ENCODE data around the gene ARFGAP2.
"Not testable (repeated sequence)": the region's sequence is repeated elsewhere in the genome, so short reads cannot be mapped to it uniquely, and the experiment has no call there.

The ARFGAP2 gene

DNA sequence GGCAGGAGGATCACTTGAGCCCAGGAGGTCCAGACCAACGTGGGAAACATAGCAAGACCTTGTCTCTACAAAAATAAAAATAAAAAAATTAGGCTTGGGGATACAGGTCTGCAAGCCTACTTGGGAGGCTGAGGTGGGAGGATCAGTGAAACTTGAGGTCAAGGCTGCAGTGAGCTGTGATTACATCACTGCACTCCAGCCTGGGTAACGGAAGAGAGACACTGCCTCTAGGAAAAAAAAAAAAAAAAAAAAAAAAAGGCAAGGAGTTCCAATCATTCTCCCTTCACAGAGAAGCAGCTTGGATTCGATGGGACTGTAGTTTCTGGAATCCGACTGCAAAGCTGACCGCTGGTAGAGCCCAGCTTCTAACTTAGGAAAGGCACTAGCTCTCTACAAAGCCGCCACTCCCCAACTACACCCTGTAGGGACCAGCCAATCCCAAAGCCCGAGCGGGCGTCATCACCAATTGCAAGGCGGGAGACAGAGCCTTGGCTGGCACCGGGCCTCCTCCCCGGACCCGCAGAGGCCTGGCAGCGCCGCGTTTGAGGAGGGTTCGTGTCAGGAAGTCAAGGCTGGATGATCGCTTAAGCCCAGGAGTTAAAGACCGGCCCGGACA, 37.4 kb upstream of the ARFGAP2 start:
- DNase-seq (ENCODE audit: low read depth, low spot score) = peak; percentile 85
- TF ChIP-seq, protein P1, sequence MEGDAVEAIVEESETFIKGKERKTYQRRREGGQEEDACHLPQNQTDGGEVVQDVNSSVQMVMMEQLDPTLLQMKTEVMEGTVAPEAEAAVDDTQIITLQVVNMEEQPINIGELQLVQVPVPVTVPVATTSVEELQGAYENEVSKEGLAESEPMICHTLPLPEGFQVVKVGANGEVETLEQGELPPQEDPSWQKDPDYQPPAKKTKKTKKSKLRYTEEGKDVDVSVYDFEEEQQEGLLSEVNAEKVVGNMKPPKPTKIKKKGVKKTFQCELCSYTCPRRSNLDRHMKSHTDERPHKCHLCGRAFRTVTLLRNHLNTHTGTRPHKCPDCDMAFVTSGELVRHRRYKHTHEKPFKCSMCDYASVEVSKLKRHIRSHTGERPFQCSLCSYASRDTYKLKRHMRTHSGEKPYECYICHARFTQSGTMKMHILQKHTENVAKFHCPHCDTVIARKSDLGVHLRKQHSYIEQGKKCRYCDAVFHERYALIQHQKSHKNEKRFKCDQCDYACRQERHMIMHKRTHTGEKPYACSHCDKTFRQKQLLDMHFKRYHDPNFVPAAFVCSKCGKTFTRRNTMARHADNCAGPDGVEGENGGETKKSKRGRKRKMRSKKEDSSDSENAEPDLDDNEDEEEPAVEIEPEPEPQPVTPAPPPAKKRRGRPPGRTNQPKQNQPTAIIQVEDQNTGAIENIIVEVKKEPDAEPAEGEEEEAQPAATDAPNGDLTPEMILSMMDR (IDR thresholded peaks at IDR 0.05; ENCODE audit: low read depth, low read length) = no peak
- in situ Hi-C loops (cut with HindIII; ENCODE audit: low sequenced_read_pairs) = no loop called here
- H3K4me3 ChIP-seq (ENCODE audit: low read depth, low read length) = peak overlapping the region; percentile 62

DNA sequence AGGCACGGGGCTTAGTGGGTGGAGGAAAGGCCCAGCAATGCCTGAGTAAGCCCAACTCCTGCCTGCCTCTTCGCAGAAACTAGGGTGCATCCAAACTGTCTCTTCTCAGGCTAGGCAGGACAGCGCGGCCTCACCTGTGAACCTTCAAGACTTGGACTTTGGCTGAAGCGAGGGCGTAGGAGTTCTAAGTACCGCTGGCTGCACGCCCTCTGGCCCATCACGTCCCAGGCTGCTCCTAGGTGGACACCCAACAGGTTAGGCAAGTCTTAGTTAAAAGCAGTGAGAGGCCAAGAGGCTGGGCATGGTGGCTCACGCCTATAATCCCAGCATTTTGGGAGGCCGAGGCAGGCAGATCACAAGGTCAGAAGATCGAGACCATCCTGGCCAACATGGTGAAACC, 36.3 kb upstream of the ARFGAP2 start:
- in situ Hi-C loops (cut with HindIII; ENCODE audit: low sequenced_read_pairs) = no loop called here
- no peak for DNase-seq (ENCODE audit: low read depth, low spot score)
- TF ChIP-seq, protein P1 (IDR thresholded peaks at IDR 0.05; ENCODE audit: low read depth, low read length) = no peak
- no peak overlapping the region for H3K4me3 ChIP-seq (ENCODE audit: low read depth, low read length)

DNA sequence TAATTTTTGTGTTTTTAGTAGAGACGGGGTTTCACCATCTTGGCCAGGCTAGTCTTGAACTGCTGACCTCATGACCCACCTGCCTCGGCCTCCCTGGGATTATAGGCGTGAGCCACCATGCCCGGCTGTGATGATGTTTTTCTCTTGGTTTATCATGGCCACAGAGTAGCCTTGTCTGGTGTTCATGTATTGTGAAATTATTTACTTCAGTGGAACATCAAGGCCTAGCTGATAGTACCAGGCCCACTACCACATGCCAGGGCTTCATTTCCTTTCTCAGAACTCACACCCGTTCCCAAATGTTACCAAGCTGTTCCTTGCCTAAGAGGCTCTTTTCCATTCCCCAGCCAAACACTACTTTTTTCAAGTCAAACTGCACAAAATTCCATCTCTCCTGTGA, 31.9 kb upstream of the ARFGAP2 start:
- H3K4me3 ChIP-seq (ENCODE audit: low read depth, low read length) = no peak overlapping the region
- DNase-seq (ENCODE audit: low read depth, low spot score) = no peak
- in situ Hi-C loops (cut with HindIII; ENCODE audit: low sequenced_read_pairs) = no loop called here
- TF ChIP-seq, protein P1 (IDR thresholded peaks at IDR 0.05; ENCODE audit: low read depth, low read length) = no peak

DNA sequence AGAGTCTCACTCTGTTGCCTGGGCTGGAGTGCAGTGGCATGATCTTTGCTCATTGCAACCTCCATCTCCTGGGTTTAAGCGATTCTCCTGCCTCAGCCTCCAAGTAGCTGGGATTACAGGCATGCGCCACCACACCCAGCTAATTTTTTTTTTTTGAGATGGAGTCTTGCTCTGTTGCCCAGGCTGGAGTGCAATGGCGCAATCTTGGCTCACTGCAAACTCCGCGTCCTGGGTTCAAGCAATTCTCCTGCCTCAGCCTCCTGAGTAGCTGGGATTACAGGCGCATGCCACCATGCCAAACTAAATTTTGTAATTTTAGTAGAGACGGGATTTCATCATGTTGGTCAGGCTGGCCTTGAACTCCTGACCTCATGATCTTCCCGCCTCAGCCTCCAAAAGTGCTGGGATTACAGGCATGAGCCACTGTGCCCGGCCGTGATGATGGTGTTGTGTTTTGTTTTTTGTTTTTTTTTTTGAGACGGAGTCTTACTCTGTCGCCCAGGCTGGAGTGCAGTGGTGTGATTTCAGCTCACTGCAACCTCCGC, 31.4 kb upstream of the ARFGAP2 start:
- H3K4me3 ChIP-seq (ENCODE audit: low read depth, low read length); DNase-seq (ENCODE audit: low read depth, low spot score); in situ Hi-C loops (cut with HindIII; ENCODE audit: low sequenced_read_pairs): not testable (repeated sequence)

DNA sequence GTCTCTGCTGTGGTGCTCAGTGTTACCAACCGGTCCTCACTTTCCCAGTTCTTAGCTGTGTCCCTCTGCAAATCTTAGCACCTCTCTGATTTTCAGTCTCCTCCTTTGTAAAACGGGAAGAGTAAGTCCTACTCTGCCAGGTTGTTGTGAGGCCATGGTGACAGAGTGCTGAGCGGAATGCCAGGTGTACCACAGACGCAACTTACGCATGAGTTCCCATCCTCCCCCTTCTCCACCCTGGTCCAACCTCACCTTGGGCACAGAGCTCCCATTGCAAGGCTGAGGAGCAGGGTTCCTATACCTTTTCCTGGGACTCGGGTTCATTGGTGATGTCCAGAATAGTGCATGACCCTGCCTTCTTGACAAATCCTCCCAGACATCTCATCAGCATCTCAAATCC, 30.8 kb upstream of the ARFGAP2 start:
- DNase-seq (ENCODE audit: low read depth, low spot score) = no peak
- in situ Hi-C loops (cut with HindIII; ENCODE audit: low sequenced_read_pairs) = no loop called here
- TF ChIP-seq, protein P1 (IDR thresholded peaks at IDR 0.05; ENCODE audit: low read depth, low read length) = no peak
- H3K4me3 ChIP-seq (ENCODE audit: low read depth, low read length) = no peak overlapping the region

DNA sequence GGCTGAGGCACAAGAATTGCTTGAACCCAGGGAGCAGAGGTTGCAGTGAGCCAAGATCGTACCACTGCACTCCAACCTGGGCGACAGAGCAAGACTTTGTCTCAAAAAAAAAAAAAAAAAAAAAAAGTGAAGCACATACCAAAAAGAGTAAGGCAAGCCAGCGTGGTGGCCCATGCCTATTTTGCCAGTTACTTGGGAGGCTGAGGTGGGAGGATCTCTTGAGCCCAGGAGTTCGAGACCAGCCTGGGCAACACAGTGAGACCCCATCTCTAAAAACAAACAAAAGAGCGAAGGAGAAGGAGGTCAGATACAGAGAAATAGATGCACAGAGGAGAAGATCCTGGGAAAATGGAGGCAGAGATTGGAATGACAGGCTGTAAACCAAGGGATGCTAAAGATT, 29.9 kb upstream of the ARFGAP2 start:
- DNase-seq (ENCODE audit: low read depth, low spot score); H3K4me3 ChIP-seq (ENCODE audit: low read depth, low read length); in situ Hi-C loops (cut with HindIII; ENCODE audit: low sequenced_read_pairs): not testable (repeated sequence)

DNA sequence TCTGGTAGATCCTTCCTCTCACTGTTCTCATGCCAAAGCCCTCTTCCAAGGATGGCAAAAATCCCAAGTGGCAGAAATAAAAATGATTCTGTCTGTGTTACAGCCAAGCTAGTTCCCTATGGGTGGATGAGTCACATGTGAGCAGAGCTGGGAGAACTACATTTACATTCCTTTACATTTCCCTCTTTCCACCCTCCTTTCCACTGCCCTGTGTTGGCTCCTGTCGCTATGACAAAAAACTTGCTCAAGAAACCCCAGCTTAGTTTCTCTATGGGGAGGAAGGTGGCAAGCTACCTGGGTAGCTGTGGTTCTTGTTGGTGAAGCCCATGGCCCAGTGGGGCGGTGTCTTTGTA, 27.9 kb upstream of the ARFGAP2 start:
- no peak overlapping the region for H3K4me3 ChIP-seq (ENCODE audit: low read depth, low read length)
- DNase-seq (ENCODE audit: low read depth, low spot score) = peak; percentile 57
- TF ChIP-seq, protein P1 (IDR thresholded peaks at IDR 0.05; ENCODE audit: low read depth, low read length) = no peak
- in situ Hi-C loops (cut with HindIII; ENCODE audit: low sequenced_read_pairs) = no loop called here

DNA sequence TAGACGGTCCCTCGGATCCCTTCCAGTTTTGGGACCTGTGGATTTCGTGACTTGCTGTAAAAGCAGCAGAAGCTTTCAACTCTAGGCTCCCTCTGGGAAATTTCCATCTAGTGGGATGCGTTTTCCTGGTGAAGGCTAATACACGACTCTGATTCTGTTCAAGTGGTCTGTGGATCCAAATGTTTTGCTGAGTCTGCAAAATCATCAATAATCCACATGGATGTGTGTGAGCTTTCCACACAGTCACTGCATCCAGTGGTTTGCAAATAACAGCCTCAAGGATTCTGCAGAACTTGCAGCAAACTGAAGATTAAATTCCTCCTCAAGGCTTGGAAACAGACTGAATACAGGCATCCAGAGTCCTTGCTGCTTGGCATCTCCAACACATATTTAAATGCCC, 25.9 kb upstream of the ARFGAP2 start:
- no peak for DNase-seq (ENCODE audit: low read depth, low spot score)
- no peak overlapping the region for H3K4me3 ChIP-seq (ENCODE audit: low read depth, low read length)
- in situ Hi-C loops (cut with HindIII; ENCODE audit: low sequenced_read_pairs) = no loop called here
- TF ChIP-seq, protein P1 (IDR thresholded peaks at IDR 0.05; ENCODE audit: low read depth, low read length) = no peak

Measured in astrocyte of the spinal cord (primary cell).